ENCODE data around the gene BEX1. TPM values are rescaled to one million over a fixed set of nuclear protein-coding genes. Genes with fewer than 3 reads are reported as not detected.

The BEX1 gene
- total RNA-seq, 1 donor from 2014 or later = not detected

Other genes starting within 250 kb of the BEX1 start
- under 0.01 and 0.20 TPM in 2 replicates for gene RAB40AL, start 126.9 kb downstream of the BEX1 start, total RNA-seq
- not detected in 2 replicates for gene NXF3, start 29.0 kb upstream of the BEX1 start, total RNA-seq
- 18.5 and 25.2 TPM in 2 replicates for gene BEX4, start 150.9 kb upstream of the BEX1 start, total RNA-seq
- 56.3 and 60.8 TPM in 2 replicates for gene TCEAL8, start 191.0 kb upstream of the BEX1 start, total RNA-seq
- gene TCEAL5, start 212.6 kb upstream of the BEX1 start, total RNA-seq = not detected in 2 replicates
- gene BEX2, start 246.8 kb upstream of the BEX1 start, total RNA-seq = 0.65 and 0.79 TPM in 2 replicates

Measured in lung microvascular endothelial cell (primary cell).